Esophagus squamous epithelium (tissue), 4 donors: ENCODE results near the gene KLRB1.

Source experiments
- CTCF ChIP-seq, 6 experiments: fragments of 450-650 bp in 4 of 6; fragments of 200-600 bp in 2 of 6; sonication (generic) in 2 of 6; IDR thresholded peaks; one replicate each; pipeline ENCODE4 v1.5.1; 2016 to 2019; ENCODE audit warnings: antibody characterized with exemption in 6 of 6, mild to moderate bottlenecking in 4 of 6, moderate library complexity in 4 of 6
- POLR2A ChIP-seq, 4 donors: fragments of 450-650 bp; IDR thresholded peaks; one replicate each; pipeline ENCODE4 v1.6.1; 2017; ENCODE audit warnings: antibody characterized with exemption in 4 of 4, mild to moderate bottlenecking in 4 of 4, moderate library complexity in 3 of 4

GRCh38 chr12:9615420-9616136, 7.9 kb upstream of the KLRB1 start:
- TF ChIP-seq CTCF (IDR thresholded peaks at IDR 0.05), result no peak
- no peak for TF ChIP-seq POLR2A (IDR thresholded peaks at IDR 0.05)
